Stimulated activated CD8-positive, alpha-beta memory T cell treated with anti-CD3 and anti-CD28 coated beads, Interleukin-7, amount 100 ng/mL, for 48 hours (primary cell): ENCODE results near the gene DNAJB8.

Source experiments
- DNase-seq, 2 donors: peaks; one replicate each; pipeline ENCODE4 v3.0.0-alpha.2; 2020; ENCODE audit warnings: low read depth in 1 of 2; ENCODE audit errors: extremely low read depth in 1 of 2

Gene DNAJB8

DNA sequence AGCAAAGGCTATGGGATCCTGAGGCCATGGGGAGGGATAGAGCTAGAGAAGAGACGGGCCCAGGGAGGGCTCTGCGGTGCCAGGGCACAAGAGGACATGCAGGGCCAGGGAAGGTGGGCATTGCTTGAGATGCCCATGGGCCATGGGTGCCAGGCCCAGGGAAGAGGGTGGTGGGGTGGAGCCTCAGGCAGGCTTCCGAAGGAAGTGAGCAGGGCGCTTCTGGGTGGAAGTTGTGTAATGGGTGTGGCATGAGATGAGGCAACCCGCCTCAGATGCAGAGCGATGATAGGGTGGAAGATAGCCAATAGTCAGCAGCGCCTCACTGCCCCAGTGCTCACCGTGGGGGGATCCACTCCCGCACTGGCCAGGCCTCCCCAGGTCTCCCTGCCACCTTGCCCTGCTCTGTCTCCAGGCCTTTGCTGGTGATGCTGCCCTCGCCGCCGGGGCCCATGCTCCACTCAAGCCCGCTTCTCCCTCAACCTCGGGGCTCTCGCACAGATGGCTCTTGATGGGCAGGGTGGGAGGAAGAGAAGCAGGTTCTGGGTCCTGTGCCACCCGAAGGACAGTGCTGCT, 51.4 kb downstream of the DNAJB8 start:
- DNase-seq = no peak

DNA sequence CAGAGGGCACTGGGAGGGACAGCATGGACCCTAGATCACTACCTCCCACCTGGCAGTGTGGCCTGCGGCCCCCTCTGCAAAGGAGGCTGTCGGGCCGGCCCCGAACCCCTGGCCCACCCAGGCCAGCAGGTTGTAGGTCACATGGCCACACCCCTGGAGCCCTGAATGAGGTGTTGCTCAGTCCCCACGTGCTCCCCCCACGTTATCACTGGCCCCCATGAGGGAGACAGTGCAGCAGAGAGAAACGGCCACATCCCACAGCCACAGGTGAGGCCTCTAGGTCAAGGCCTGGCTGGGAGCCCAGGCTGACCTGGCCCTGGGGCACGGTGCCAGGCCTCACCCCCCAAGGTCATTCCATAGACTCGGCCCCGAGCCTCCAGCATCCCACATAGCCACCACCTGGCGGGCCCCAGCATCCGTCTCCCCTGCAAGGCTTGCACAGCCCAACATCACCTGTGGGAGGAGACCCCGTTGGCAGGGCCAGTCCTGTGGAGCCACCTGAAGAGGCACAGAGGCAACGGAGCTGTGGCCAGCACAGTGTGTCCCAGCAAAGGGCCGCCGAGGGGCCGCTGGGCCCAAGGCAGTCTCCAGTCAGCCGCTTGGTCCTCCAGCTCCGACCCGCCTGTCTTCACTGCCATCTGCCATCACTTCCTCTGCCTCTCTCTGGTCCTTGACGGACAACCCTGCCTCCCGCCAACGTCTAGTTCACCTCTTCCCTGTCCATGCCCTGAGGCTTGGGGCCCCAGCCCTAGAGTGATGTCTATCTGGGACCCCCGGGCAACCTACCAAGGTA, 53.1 kb downstream of the DNAJB8 start:
- DNase-seq = no peak

DNA sequence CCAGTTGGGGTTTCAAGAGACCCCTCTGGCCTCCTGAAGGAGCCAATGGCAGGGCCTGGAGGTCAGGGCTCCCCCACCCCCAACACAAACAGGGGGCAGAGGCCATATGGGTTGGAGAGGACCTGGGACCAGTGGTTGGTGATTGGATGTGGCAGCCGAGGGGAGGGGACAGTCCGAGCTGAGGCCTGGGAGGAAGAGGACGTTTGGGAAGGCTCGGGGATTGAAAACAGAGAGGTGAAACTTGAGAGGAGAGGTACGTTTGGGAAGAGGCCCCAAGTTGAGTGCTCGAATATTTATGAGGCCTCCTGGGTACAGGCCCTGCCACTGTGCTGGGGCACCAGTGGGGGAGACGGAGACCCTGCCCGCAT, 53.7 kb downstream of the DNAJB8 start:
- DNase-seq = no peak
